Stimulated activated CD4-positive, alpha-beta T cell treated with anti-CD3 and anti-CD28 coated beads, TNF-alpha, amount 100 ng/mL, for 24 hours (primary cell): Measurements from ENCODE around the gene VPS8.

Experiments used
- DNase-seq, 3 experiments: peaks; one replicate each; pipeline ENCODE4 v3.0.0-alpha.2; 2020; ENCODE audit warnings: low read depth in 3 of 3

Gene VPS8

GRCh38 chr3:185057829-185058228 is 245.9 kb downstream of the VPS8 start:
- DNase-seq: no peak

- no peak for DNase-seq
These were observed 246.8 kb downstream of the VPS8 start for GRCh38 chr3:185058796-185059195.

- no peak for DNase-seq
These were observed 247.8 kb downstream of the VPS8 start for GRCh38 chr3:185059766-185060165.

- DNase-seq: no peak
These were observed 248.7 kb downstream of the VPS8 start for GRCh38 chr3:185060655-185061054.

- DNase-seq: no peak
These were observed 250.2 kb downstream of the VPS8 start for GRCh38 chr3:185062191-185062590.

- no peak for DNase-seq
These were observed 251.5 kb downstream of the VPS8 start for GRCh38 chr3:185063431-185063830.

- no peak for DNase-seq
These were observed 253.1 kb downstream of the VPS8 start for GRCh38 chr3:185065059-185065458.

GRCh38 chr3:185066251-185066650 is 254.3 kb downstream of the VPS8 start:
- no peak for DNase-seq

GRCh38 chr3:185067173-185067572 is 255.2 kb downstream of the VPS8 start:
- DNase-seq: no peak

GRCh38 chr3:185069037-185070030 is 257.4 kb downstream of the VPS8 start:
- no peak for DNase-seq

GRCh38 chr3:185070491-185071286 is 258.7 kb downstream of the VPS8 start:
- DNase-seq: no peak

GRCh38 chr3:185071287-185071800 is 259.4 kb downstream of the VPS8 start:
- DNase-seq: no peak

- no peak for DNase-seq
These were observed 263.6 kb downstream of the VPS8 start for GRCh38 chr3:185075547-185075946.

- DNase-seq: no peak
These were observed 264.3 kb downstream of the VPS8 start for GRCh38 chr3:185076219-185076618.

- DNase-seq: no peak
These were observed 267.7 kb downstream of the VPS8 start for GRCh38 chr3:185079625-185080024.

- DNase-seq: no peak
These were observed 269.6 kb downstream of the VPS8 start for GRCh38 chr3:185081521-185081920.

GRCh38 chr3:185082149-185082548 is 270.2 kb downstream of the VPS8 start:
- no peak for DNase-seq

- no peak for DNase-seq
These were observed 270.9 kb downstream of the VPS8 start for GRCh38 chr3:185082829-185083228.

GRCh38 chr3:185084402-185084801 is 272.4 kb downstream of the VPS8 start:
- no peak for DNase-seq

- no peak for DNase-seq
These were observed 272.9 kb downstream of the VPS8 start for GRCh38 chr3:185084901-185085300.

GRCh38 chr3:185087419-185087818 is 275.5 kb downstream of the VPS8 start:
- no peak for DNase-seq

- no peak for DNase-seq
These were observed 277.4 kb downstream of the VPS8 start for GRCh38 chr3:185089343-185089742.
